NCI-H2196 treated with DMSO at 0.1 percent for 48 hours (cell line): ENCODE data around the gene DDX28.
"Not testable (repeated sequence)": the region's sequence is repeated elsewhere in the genome, so short reads cannot be mapped to it uniquely, and the experiment has no call there.

Experiments used
- DNase-seq: peaks from one replicate; lab custom pipeline; 2025; ENCODE audit not compliant: unreplicated experiment; lab: John Stamatoyannopoulos, UW

The DDX28 gene

DNA sequence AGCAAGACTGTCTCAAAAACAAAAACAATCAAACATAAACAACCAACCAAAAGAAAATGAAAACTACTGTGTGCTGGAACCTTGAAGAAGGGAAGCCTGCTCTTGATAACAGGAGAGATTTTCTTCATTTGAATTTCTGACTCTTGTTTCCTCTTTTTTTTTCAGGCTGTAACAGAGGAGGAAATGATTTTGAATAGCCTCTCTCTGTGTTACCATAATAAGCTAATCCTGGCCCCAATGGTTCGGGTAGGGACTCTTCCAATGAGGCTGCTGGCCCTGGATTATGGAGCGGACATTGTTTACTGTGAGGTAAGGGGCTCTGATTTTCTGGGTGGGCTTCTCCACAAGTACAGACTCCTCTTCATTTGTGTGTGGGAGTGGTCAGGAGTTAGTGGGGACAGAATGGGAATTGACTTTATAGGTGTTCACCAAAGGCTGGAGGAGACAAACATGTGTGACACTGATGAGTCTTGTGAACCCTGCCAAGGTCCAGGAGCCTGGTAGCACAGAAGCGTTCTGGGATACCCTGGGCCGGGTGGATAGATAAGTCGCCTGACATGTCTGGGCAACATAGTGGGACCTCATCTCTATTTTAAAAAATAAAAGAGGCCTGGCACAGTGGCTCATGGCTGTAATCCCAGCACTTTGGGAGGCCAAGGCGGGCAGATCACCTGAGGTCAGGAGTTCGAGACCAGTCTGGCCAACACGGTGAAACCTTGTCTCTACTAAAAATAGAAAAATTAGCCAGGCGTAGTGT, 15.0 kb upstream of the DDX28 start:
- no peak for DNase-seq

DNA sequence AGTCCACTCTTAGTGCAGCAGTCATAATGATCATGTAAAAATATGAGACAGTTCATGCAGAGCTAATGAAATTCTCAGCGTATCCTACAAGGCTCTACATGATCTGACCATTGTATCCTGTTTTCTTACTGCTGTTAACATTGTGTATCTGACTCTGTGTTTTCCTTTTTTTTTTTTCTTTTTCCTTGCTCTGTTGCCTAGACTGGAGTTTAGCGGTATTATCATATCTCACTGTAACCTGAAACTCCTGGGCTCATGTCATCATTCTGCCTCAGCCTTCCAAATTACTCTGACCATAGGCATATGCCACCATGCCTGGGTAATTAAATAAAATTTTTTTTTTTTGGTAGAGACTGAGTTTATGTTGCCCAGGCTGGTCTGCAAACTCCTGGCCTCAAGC, 12.2 kb upstream of the DDX28 start:
- DNase-seq, result no peak

GRCh38 chr16:68033101-68033500, 10.1 kb upstream of the DDX28 start:
- no peak for DNase-seq

GRCh38 chr16:68031951-68032350, 8.9 kb upstream of the DDX28 start:
- no peak for DNase-seq

- not testable (repeated sequence) for DNase-seq
These were observed 7.1 kb upstream of the DDX28 start for GRCh38 chr16:68030108-68030507.

- no peak for DNase-seq
These were observed 6.0 kb upstream of the DDX28 start for GRCh38 chr16:68028996-68029395.

- DNase-seq, result no peak
These were observed 729 bp downstream of the DDX28 start for GRCh38 chr16:68022278-68022727.

DNA sequence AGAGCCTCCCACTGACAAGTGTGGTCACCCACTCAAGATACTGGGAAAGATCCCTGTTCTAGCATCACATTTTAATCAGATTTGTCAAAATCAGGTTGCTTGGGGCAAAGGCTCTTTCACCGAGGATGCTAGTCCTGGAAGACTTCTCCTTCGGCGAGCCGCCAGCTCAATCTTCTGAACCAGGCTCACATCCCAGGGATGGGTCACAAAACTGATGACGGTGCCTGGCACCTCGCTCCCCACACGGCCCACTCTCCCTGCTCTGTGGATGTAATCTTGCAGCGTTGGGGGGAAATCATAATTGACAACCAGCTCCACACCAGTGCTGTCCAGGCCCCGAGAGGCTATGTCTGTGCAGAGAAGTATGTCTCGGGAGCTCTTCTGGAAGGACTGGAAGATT, 1.5 kb downstream of the DDX28 start:
- DNase-seq, result no peak

GRCh38 chr16:68019167-68019680, 3.8 kb downstream of the DDX28 start:
- DNase-seq, result no peak

DNA sequence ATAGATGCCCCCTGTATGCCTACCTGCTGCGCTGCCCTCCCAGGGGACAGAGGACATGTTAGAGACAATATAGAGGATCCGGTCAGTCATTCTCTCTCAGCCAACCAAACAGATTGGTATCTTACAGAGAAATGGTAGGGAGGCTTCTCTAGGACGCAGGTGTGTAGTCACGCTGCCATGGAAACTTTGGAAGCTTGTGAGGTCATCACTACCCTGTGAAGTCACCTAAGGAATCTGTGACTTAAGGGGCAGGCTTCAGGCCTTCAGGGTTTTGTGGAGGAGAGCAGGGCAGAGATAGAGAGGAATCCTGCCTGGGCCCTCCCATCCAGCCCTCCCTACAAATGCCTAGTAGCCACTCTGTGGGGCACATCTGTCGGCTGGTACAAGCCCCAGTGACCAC, 7.4 kb downstream of the DDX28 start, which contains the start of gene DPEP2NB:
Gene DPEP2NB, minus strand, starts transcription at position 231 of the 400 bp plus-strand sequence. Its CDS starts 141 bp downstream, at position 90.
- no peak for DNase-seq

GRCh38 chr16:68013440-68013839, 9.6 kb downstream of the DDX28 start:
- no peak for DNase-seq

GRCh38 chr16:68009872-68010271, 13.2 kb downstream of the DDX28 start:
- not testable (repeated sequence) for DNase-seq

- no peak for DNase-seq
These were observed 13.8 kb downstream of the DDX28 start for GRCh38 chr16:68009157-68009735.

GRCh38 chr16:68005786-68006286, 17.2 kb downstream of the DDX28 start:
- DNase-seq, result no peak

- DNase-seq, result no peak
These were observed 17.8 kb downstream of the DDX28 start for GRCh38 chr16:68005211-68005610.

GRCh38 chr16:68003031-68003430, 20.0 kb downstream of the DDX28 start:
- no peak for DNase-seq

GRCh38 chr16:68000450-68000849, 22.6 kb downstream of the DDX28 start:
- DNase-seq, result no peak

DNA sequence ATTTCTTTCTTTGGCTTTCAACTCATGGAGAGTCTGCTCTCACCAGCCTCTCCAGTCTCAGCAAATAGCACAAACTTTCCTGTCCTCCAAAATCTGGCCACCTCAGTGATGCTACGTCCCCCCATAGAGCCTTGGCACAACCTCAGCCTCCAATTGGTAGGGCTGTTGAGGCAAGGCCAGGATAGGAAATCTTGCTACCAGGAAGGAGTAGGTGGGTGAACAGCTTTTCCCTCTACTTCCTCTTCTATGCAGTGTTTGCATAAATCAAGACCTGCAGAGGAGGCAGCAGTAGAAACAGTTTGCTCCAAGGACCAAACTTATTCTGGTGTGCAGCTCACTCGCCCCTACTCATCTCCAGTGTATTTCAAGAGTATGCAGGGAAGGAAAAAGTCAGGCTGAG, 23.0 kb downstream of the DDX28 start:
- no peak for DNase-seq

DNA sequence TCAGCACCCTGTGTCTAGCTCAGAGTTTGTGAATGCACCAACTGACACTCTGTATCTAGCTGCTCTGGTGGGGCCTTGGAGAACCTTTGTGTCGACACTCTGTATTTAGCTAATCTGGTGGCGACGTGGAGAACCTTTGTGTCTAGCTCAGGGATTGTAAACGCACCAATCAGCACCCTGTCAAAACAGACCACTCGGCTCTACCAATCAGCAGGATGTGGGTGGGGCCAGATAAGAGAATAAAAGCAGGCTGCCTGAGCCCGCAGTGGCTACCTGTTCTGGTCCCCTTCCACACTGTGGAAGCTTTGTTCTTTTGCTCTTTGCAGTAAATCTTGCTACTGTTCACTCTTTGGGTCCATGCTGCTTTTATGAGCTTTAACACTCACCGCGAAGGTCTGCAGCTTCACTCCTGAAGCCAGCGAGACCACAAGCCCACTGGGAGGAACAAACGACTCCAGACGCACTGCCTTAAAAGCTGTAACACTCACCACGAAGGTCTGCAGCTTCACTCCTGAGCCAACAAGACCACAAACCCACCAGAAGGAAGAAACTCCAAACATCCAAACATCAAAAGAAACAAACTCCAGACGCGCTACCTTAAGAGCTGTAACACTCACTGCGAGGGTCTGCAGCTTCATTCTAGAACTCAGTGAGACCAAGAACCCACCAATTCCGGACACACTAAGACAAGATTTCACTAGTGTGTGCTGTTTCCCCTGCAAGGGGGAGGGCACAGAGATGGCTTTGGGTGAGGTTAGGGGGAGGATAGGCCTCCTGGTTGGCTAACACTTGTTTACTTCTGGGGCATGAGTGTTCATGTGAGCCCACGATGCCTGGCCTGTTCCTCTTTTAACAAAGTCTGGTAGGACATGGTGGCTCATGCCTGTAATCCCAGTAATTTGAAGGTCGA, 24.0 kb downstream of the DDX28 start, which contains the start of gene DPEP2:
Gene DPEP2, minus strand, starts transcription at position 706 of the 910 bp plus-strand sequence. CDS start 6,272 bp downstream, outside the sequence.
- DNase-seq, result not testable (repeated sequence)

GRCh38 chr16:67998231-67998778, 24.7 kb downstream of the DDX28 start:
- not testable (repeated sequence) for DNase-seq

DNA sequence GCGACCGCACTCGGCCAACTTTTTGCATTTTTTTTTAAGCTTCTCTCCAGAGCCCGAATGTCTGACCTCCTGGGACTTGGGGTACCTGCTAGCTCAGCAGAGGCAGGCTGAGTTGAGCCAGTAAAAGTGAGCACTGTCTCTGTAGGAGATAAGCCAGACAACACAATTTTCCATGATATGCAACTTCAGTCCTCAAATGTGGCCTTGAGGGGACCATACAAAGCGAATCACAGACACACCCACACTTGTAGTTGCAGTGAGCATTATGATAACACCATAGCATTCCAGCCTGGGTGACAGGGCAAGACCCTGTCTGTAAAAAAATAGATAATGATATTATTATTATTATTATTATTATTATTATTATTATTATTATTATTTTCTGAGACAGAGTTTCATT, 26.4 kb downstream of the DDX28 start:
- DNase-seq, result no peak
